Choroid plexus epithelial cell (primary cell): Measurements from ENCODE around the gene CRISP2.
"Not testable (repeated sequence)": the region's sequence is repeated elsewhere in the genome, so short reads cannot be mapped to it uniquely, and the experiment has no call there.

ENCODE experiments used
- DNase-seq: peaks from one replicate; pipeline ENCODE4 v3.0.0-alpha.2; 2010; ENCODE audit warnings: low read depth
- H3K4me3 ChIP-seq: 2 replicates; pipeline ENCODE4 v1.5.1; 2011; ENCODE audit warnings: low read depth, mild to moderate bottlenecking, control low read depth, low read length, moderate library complexity
- CTCF ChIP-seq: conservative IDR thresholded peaks from 2 replicates; pipeline ENCODE4 v1.5.1; 2011; ENCODE audit warnings: low read depth, mild to moderate bottlenecking, control low read depth, inconsistent platforms, low read length, moderate library complexity

The CRISP2 gene

GRCh38 chr6:49730251-49730650 is 16.9 kb upstream of the CRISP2 start:
- TF ChIP-seq CTCF: no peak

GRCh38 chr6:49723917-49724316 is 10.6 kb upstream of the CRISP2 start:
- H3K4me3 ChIP-seq, DNase-seq: not testable (repeated sequence)

More at GRCh38 chr6:49730251-49730650, 16.9 kb upstream of the CRISP2 start:
- DNase-seq: no peak
- no peak overlapping the region for H3K4me3 ChIP-seq

GRCh38 chr6:49721297-49721696 is 8.0 kb upstream of the CRISP2 start:
- no peak for DNase-seq
- no peak for TF ChIP-seq CTCF

GRCh38 chr6:49720372-49720771 is 7.0 kb upstream of the CRISP2 start:
- no peak for DNase-seq
- no peak overlapping the region for H3K4me3 ChIP-seq
- TF ChIP-seq CTCF: no peak

More at GRCh38 chr6:49721297-49721696, 8.0 kb upstream of the CRISP2 start:
- H3K4me3 ChIP-seq: no peak overlapping the region

GRCh38 chr6:49698478-49698877 is 14.9 kb downstream of the CRISP2 start:
- no peak overlapping the region for H3K4me3 ChIP-seq
- DNase-seq: no peak
- no peak for TF ChIP-seq CTCF

GRCh38 chr6:49693512-49693911 is 19.8 kb downstream of the CRISP2 start:
- DNase-seq: no peak
- H3K4me3 ChIP-seq: no peak overlapping the region
- no peak for TF ChIP-seq CTCF

- no peak for TF ChIP-seq CTCF
- no peak for DNase-seq
- no peak overlapping the region for H3K4me3 ChIP-seq
Observed at GRCh38 chr6:49692534-49692933, 20.8 kb downstream of the CRISP2 start.
